ENCODE data around the gene IRF7.

The IRF7 gene

GRCh38 chr11:618856-619627 lies 3.3 kb upstream of the IRF7 start:
- Histone ChIP-seq H3K27me3 (ENCODE audit: control insufficient read depth, insufficient read depth, low read length) (no peaks in the 10 kb centered on the region), H3K4me2 (ENCODE audit: low read length) (no peak overlapping the region), H3K4me1 (ENCODE audit: control insufficient read depth, insufficient read depth, low read length) (peaks cover 16% of the 10 kb centered on the region), H3K4me3 (ENCODE audit: low read length) (no peak overlapping the region), H3K9ac (ENCODE audit: low read depth, low read length) (no peak overlapping the region), H3K36me3 (ENCODE audit: insufficient read depth, low read length) (peaks cover 11% of the 10 kb centered on the region), H3K9me3 (replicated peaks; ENCODE audit: low read length) (no peaks in the 10 kb centered on the region)

- Histone ChIP-seq H3K4me1 (ENCODE audit: control insufficient read depth, insufficient read depth, low read length) (peaks cover 16% of the 10 kb centered on the region), H3K36me3 (ENCODE audit: insufficient read depth, low read length) (peaks cover 14% of the 10 kb centered on the region), H3K4me2 (ENCODE audit: low read length) (no peak overlapping the region), H3K9me3 (replicated peaks; ENCODE audit: low read length) (no peaks in the 10 kb centered on the region), H3K27me3 (ENCODE audit: control insufficient read depth, insufficient read depth, low read length) (no peaks in the 10 kb centered on the region), H3K4me3 (ENCODE audit: low read length) (no peak overlapping the region), H3K9ac (ENCODE audit: low read depth, low read length) (no peak overlapping the region)
Measured at GRCh38 chr11:617912-618682, 2.3 kb upstream of the IRF7 start.

GRCh38 chr11:617199-617911 lies 1.6 kb upstream of the IRF7 start:
- no peaks in the 10 kb centered on the region for H3K9me3 ChIP-seq (replicated peaks; ENCODE audit: low read length)
- no peak overlapping the region for H3K4me2 ChIP-seq (ENCODE audit: low read length)
- H3K36me3 ChIP-seq (ENCODE audit: insufficient read depth, low read length): peaks cover 22% of the 10 kb centered on the region
- no peak overlapping the region for H3K9ac ChIP-seq (ENCODE audit: low read depth, low read length)
- H3K27me3 ChIP-seq (ENCODE audit: control insufficient read depth, insufficient read depth, low read length): no peaks in the 10 kb centered on the region
- H3K4me1 ChIP-seq (ENCODE audit: control insufficient read depth, insufficient read depth, low read length): peaks cover 19% of the 10 kb centered on the region
- H3K4me3 ChIP-seq (ENCODE audit: low read length): no peak overlapping the region

GRCh38 chr11:616320-617198 lies 809 bp upstream of the IRF7 start:
- Histone ChIP-seq H3K9me3 (replicated peaks; ENCODE audit: low read length) (no peaks in the 10 kb centered on the region), H3K9ac (ENCODE audit: low read depth, low read length) (peak overlapping the region; percentile 89), H3K4me3 (ENCODE audit: low read length) (peak overlapping the region; percentile 96), H3K27me3 (ENCODE audit: control insufficient read depth, insufficient read depth, low read length) (no peaks in the 10 kb centered on the region), H3K36me3 (ENCODE audit: insufficient read depth, low read length) (peaks cover 28% of the 10 kb centered on the region), H3K4me2 (ENCODE audit: low read length) (peak overlapping the region; percentile 99), H3K4me1 (ENCODE audit: control insufficient read depth, insufficient read depth, low read length) (peaks cover 23% of the 10 kb centered on the region)

- H3K9me3 ChIP-seq (replicated peaks; ENCODE audit: low read length): no peaks in the 10 kb centered on the region
- no peaks in the 10 kb centered on the region for H3K27me3 ChIP-seq (ENCODE audit: control insufficient read depth, insufficient read depth, low read length)
- peaks cover 44% of the 10 kb centered on the region for H3K36me3 ChIP-seq (ENCODE audit: insufficient read depth, low read length)
- H3K4me2 ChIP-seq (ENCODE audit: low read length): peak overlapping the region; percentile 99
- H3K9ac ChIP-seq (ENCODE audit: low read depth, low read length): peak overlapping the region; percentile 89
- H3K4me1 ChIP-seq (ENCODE audit: control insufficient read depth, insufficient read depth, low read length): peaks cover 23% of the 10 kb centered on the region
- H3K4me3 ChIP-seq (ENCODE audit: low read length): peak overlapping the region; percentile 96
Measured at GRCh38 chr11:614623-615503, 887 bp downstream of the IRF7 start.

GRCh38 chr11:614021-614622 lies 1.6 kb downstream of the IRF7 start:
- peaks cover 23% of the 10 kb centered on the region for H3K4me1 ChIP-seq (ENCODE audit: control insufficient read depth, insufficient read depth, low read length)
- no peak overlapping the region for H3K9ac ChIP-seq (ENCODE audit: low read depth, low read length)
- H3K4me2 ChIP-seq (ENCODE audit: low read length): peak overlapping the region; percentile 99
- H3K36me3 ChIP-seq (ENCODE audit: insufficient read depth, low read length): peaks cover 43% of the 10 kb centered on the region
- H3K27me3 ChIP-seq (ENCODE audit: control insufficient read depth, insufficient read depth, low read length): no peaks in the 10 kb centered on the region
- H3K4me3 ChIP-seq (ENCODE audit: low read length): no peak overlapping the region
- H3K9me3 ChIP-seq (replicated peaks; ENCODE audit: low read length): no peaks in the 10 kb centered on the region

GRCh38 chr11:613369-613968 lies 2.3 kb downstream of the IRF7 start:
- Histone ChIP-seq H3K36me3 (ENCODE audit: insufficient read depth, low read length) (peaks cover 47% of the 10 kb centered on the region), H3K9me3 (replicated peaks; ENCODE audit: low read length) (no peaks in the 10 kb centered on the region), H3K4me1 (ENCODE audit: control insufficient read depth, insufficient read depth, low read length) (peaks cover 23% of the 10 kb centered on the region), H3K4me3 (ENCODE audit: low read length) (no peak overlapping the region), H3K9ac (ENCODE audit: low read depth, low read length) (no peak overlapping the region), H3K27me3 (ENCODE audit: control insufficient read depth, insufficient read depth, low read length) (no peaks in the 10 kb centered on the region), H3K4me2 (ENCODE audit: low read length) (no peak overlapping the region)

- no peak overlapping the region for H3K9ac ChIP-seq (ENCODE audit: low read depth, low read length)
- no peak overlapping the region for H3K4me3 ChIP-seq (ENCODE audit: low read length)
- no peaks in the 10 kb centered on the region for H3K9me3 ChIP-seq (replicated peaks; ENCODE audit: low read length)
- H3K36me3 ChIP-seq (ENCODE audit: insufficient read depth, low read length): peaks cover 48% of the 10 kb centered on the region
- H3K27me3 ChIP-seq (ENCODE audit: control insufficient read depth, insufficient read depth, low read length): no peaks in the 10 kb centered on the region
- peaks cover 23% of the 10 kb centered on the region for H3K4me1 ChIP-seq (ENCODE audit: control insufficient read depth, insufficient read depth, low read length)
- H3K4me2 ChIP-seq (ENCODE audit: low read length): no peak overlapping the region
Measured at GRCh38 chr11:612961-613300, 2.8 kb downstream of the IRF7 start.

GRCh38 chr11:612201-612960 lies 3.4 kb downstream of the IRF7 start:
- H3K27me3 ChIP-seq (ENCODE audit: control insufficient read depth, insufficient read depth, low read length): no peaks in the 10 kb centered on the region
- H3K4me1 ChIP-seq (ENCODE audit: control insufficient read depth, insufficient read depth, low read length): peaks cover 23% of the 10 kb centered on the region
- H3K36me3 ChIP-seq (ENCODE audit: insufficient read depth, low read length): peaks cover 53% of the 10 kb centered on the region

More at GRCh38 chr11:612201-612960, 3.4 kb downstream of the IRF7 start:
- H3K9ac ChIP-seq (ENCODE audit: low read depth, low read length): no peak overlapping the region
- no peaks in the 10 kb centered on the region for H3K9me3 ChIP-seq (replicated peaks; ENCODE audit: low read length)
- no peak overlapping the region for H3K4me3 ChIP-seq (ENCODE audit: low read length)
- no peak overlapping the region for H3K4me2 ChIP-seq (ENCODE audit: low read length)

Measured in skeletal muscle satellite cell (primary cell).